HCEC 1CT (cell line): ENCODE data around the gene PNMA8B.
"Not testable (repeated sequence)": the region's sequence is repeated elsewhere in the genome, so short reads cannot be mapped to it uniquely, and the experiment has no call there.

Experiments used
- DNase-seq: peaks from one replicate; pipeline ENCODE4 v3.0.0-alpha.2; 2017

The PNMA8B gene

GRCh38 chr19:46513461-46514236, 18.0 kb upstream of the PNMA8B start:
- DNase-seq: peak; percentile 82

- no peak for DNase-seq
Measured at GRCh38 chr19:46511237-46511636, 15.6 kb upstream of the PNMA8B start.

GRCh38 chr19:46508206-46508605, 12.5 kb upstream of the PNMA8B start:
- DNase-seq: no peak

- DNase-seq: no peak
Measured at GRCh38 chr19:46503848-46504453, 8.3 kb upstream of the PNMA8B start.

GRCh38 chr19:46502891-46503290, 7.2 kb upstream of the PNMA8B start:
- DNase-seq: no peak

GRCh38 chr19:46499692-46500091, 4.0 kb upstream of the PNMA8B start:
- DNase-seq: no peak

GRCh38 chr19:46497773-46498172, 2.1 kb upstream of the PNMA8B start:
- DNase-seq: no peak

- DNase-seq: not testable (repeated sequence)
Measured at GRCh38 chr19:46496886-46497285, 1.2 kb upstream of the PNMA8B start.

GRCh38 chr19:46496304-46496703, 637 bp upstream of the PNMA8B start:
- no peak for DNase-seq

- DNase-seq: no peak
Measured at GRCh38 chr19:46494941-46495785, 504 bp downstream of the PNMA8B start.

GRCh38 chr19:46494146-46494940, 1.3 kb downstream of the PNMA8B start:
- DNase-seq: no peak

- no peak for DNase-seq
Measured at GRCh38 chr19:46493236-46494145, 2.2 kb downstream of the PNMA8B start.

- DNase-seq: no peak
Measured at GRCh38 chr19:46492841-46493235, 2.8 kb downstream of the PNMA8B start.

GRCh38 chr19:46491975-46492682, 3.5 kb downstream of the PNMA8B start:
- DNase-seq: no peak

GRCh38 chr19:46490774-46491173, 4.9 kb downstream of the PNMA8B start:
- DNase-seq: no peak

- DNase-seq: no peak
Measured at GRCh38 chr19:46489445-46490272, 6.0 kb downstream of the PNMA8B start.

GRCh38 chr19:46488551-46488950, 7.1 kb downstream of the PNMA8B start:
- DNase-seq: no peak

- DNase-seq: peak; percentile 65
Measured at GRCh38 chr19:46487802-46488445, 7.7 kb downstream of the PNMA8B start.

- DNase-seq: no peak
Measured at GRCh38 chr19:46487178-46487801, 8.4 kb downstream of the PNMA8B start.
